Fibroblast of pulmonary artery (primary cell): ENCODE results near the gene RBM19.
A peak's percentile ranks its signal among the peaks of the same experiment; 100 is the strongest.

ENCODE experiments used
- DNase-seq: peaks from one replicate; pipeline ENCODE4 v3.0.0-alpha.2; 2010; ENCODE audit warnings: low read depth
- H3K4me3 ChIP-seq: replicated peaks from 2 replicates; pipeline ENCODE4 v1.5.1; 2011; ENCODE audit warnings: low read depth, mild to moderate bottlenecking, control low read depth, low read length, moderate library complexity
- TF ChIP-seq, protein P1 (sequence below): IDR thresholded peaks from 2 replicates; pipeline ENCODE4 v1.5.1; 2011; ENCODE audit warnings: mild to moderate bottlenecking, control low read depth, low read length, inconsistent platforms; ENCODE audit errors: missing control alignments

RBM19 gene

DNA sequence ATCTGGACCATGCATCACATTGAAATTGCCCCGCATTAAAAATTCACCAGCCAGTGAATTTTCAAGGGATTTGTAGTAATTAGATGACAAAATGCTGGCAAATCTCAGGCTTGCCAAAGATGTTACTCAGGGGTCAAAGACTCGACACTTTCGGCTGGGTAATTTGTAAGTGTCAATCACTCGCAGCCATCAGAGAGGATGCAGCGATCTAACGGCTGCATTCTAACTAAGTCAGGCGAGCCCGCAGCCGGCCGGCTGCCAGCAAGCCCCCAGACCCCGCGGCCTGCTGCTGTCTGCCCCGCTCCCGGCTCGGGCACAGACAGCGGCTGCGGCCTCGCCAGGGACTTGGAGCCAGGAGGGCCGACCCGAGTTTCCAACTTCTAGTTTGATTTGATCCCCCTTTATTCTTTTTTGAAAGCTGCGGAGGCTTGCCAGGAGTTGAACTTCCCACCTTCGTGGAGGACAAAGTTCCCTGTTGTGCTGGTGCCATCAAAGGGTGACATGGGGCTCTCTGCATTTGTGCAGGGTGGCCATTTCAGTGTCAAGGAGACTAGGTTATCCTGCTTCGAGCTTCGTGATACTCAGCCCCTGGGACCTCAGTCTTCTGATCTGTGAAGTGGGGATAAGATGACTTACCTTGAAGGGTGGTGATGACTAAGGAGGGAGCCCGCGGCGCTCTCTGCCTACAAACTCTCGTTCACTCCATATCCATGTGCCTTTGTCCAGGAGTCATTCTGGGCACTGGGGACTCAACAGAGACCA, 169.9 kb downstream of the RBM19 start:
- DNase-seq, result no peak
- no peak overlapping the region for H3K4me3 ChIP-seq
- TF ChIP-seq, protein P1, sequence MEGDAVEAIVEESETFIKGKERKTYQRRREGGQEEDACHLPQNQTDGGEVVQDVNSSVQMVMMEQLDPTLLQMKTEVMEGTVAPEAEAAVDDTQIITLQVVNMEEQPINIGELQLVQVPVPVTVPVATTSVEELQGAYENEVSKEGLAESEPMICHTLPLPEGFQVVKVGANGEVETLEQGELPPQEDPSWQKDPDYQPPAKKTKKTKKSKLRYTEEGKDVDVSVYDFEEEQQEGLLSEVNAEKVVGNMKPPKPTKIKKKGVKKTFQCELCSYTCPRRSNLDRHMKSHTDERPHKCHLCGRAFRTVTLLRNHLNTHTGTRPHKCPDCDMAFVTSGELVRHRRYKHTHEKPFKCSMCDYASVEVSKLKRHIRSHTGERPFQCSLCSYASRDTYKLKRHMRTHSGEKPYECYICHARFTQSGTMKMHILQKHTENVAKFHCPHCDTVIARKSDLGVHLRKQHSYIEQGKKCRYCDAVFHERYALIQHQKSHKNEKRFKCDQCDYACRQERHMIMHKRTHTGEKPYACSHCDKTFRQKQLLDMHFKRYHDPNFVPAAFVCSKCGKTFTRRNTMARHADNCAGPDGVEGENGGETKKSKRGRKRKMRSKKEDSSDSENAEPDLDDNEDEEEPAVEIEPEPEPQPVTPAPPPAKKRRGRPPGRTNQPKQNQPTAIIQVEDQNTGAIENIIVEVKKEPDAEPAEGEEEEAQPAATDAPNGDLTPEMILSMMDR, result no peak

DNA sequence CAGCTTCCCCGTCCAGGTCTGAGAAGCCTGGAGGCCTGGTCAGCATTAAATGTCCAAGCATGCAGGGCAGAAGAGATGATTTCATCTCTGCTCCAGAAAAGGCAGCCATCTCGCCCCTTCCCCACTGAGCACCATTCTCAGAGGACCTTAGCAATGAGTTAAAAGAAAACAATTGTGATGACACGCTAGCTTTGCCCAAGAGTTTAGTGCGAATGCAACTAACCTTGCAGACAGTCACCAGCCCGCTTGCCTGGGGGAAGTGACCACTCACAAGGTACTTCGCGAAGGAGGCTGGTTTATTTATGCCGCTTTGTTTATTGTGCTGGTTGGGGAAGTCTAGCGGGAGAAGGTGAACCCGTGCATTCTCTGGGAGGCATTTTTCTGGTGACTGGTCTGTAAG, 170.7 kb downstream of the RBM19 start:
- no peak overlapping the region for H3K4me3 ChIP-seq
- DNase-seq, result no peak
- TF ChIP-seq, protein P1, result no peak

DNA sequence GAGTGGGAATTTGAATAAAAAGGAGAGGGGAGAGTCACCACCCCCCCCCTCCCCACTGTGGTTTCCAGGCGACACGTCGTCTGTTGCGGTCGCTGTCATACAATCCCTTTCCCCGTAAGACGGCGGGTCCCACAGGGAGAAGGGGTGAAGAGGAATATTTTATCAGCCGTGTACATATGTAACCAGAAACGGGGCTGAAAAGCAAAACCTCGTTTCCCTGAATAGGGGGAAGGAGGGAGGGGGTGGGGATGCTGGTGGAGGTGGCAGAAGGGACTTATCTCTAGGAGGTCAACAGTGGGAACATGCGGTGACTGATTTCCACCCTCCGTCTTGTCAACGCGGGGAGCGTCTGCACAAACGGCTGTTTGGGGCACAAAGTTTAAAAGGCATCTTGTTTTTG, 171.4 kb downstream of the RBM19 start:
- no peak for DNase-seq
- TF ChIP-seq, protein P1, result no peak

DNA sequence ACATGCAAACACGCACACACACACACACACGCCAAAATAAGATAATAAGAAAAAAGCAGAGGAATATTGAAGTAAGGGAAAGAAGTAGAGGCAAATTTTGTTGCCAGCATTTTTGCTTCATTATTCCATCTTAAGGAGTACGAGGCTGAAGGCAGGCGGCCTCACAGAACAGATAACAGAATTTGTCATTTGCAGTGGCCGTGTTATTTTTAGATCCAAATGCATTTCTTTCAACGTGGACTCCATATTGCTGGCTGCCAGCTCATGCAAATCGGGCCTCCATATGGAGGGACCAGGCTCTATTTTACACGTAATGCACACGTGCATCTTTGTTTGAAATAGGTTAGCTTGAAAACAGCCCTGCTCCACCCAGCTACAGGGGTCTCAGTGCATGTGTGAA, 172.9 kb downstream of the RBM19 start:
- TF ChIP-seq, protein P1, result no peak
- no peak for DNase-seq
- H3K4me3 ChIP-seq, result no peak overlapping the region

More for the DNA sequence above, 171.4 kb downstream of the RBM19 start:
- no peak overlapping the region for H3K4me3 ChIP-seq

DNA sequence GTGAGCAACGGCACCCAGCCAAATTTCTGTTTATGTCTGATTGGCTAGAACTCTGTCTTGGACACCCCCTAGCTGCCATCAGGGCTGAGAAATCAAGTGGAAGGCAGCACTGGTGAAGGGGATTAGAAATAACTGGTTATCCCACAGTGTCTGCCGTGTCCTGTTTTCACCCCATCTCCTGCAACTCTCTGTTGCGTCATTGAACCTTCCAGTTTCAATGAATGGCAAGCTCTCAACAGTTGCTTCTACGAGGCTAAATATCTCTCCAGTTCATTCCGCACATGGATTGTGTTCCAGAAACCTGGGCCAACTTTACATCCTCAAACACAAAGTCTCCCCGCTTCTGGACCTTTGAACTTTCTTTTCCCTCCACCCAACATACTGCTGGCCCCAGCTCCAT, 173.7 kb downstream of the RBM19 start:
- DNase-seq, result no peak
- no peak overlapping the region for H3K4me3 ChIP-seq
- TF ChIP-seq, protein P1, result no peak

DNA sequence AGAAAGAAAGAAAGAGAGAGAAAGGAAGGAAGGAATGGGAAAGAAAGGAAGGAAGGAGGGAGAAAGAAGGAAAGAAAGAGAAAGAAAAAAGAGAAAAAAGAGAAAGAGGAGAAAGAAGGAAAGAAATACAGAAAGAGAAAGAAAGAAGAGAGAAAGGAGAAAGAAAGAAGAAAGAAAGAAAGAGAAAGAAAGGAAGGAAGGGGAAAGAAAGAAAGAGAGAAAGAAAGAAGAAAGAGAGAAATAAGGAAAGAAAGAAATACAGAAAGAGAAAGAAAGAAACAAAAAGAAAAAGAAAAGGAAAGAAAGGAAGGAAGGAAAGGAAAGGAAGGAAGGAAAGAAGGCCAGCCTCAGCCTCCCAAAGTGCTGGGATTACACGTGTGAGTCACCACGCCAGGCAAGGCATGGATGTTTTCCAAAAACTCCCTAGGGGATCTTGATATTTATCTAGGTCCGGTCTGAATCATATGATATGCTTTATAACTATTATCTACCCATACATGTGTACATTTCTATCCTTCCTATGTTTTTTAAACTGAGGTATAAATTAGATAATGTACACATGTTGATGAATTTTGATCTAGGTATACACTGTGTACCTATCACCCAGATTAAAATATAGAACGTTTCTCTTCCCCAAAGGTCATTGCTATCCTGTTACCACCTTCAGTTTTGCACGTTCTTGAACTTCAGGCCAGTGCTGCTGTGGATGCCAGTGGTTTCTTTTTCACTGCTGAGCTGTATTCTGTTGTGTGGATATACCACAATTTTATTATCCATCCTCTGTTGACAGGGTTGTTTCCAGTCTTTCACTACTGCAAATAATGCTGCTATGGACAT, 177.9 kb downstream of the RBM19 start:
- TF ChIP-seq, protein P1, result no peak
- peak; percentile 33 for DNase-seq
- no peak overlapping the region for H3K4me3 ChIP-seq
